HG02970 (cell line): ENCODE data around the gene FAM114A1.

Experiments used
- ATAC-seq: cut with Tn5 transposase; IDR thresholded peaks from one replicate; pipeline ENCODE4 v1.9.1; 2021; ENCODE audit warnings: mild to moderate bottlenecking, moderate library complexity, moderate number of reproducible peaks; ENCODE audit not compliant: unreplicated experiment, low FRiP score

The FAM114A1 gene

DNA sequence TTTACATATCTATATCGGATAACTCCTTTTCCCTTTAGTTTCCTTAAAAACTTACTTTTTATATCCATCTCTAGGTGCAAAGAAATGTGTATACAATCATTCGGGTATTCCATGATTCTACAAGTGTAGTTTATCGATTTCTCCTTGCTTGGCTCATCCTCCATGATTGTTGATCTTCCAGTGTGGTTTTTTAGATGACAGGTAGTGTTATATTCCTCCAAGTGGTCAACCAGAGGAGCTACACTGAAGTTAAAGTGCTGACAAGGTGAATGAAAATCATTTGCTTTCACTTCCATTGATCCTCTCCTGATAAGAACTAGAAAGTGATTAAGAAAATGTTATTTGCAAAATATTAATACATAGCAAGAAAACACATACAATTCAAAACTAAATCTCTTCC lies 126.1 kb downstream of the FAM114A1 start:
- no peak for ATAC-seq

DNA sequence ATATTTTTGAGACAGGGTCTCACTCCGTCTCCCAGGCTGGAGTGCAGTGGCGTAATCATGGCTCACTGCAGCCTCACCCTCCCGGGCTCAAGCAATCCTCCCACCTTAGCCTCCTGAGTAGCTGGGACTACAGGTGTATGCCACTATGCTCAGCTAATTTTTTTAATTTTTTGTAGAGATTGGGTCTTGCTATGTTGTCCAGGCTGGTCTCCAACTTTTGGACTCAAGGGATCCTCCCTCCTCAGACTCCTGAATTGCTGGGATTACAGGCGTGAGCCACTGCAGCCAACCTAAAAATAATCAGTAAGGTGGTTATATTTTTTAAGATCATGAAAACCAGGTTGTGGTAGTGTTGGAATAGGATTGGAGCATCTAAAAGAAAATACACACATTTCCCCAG lies 126.5 kb downstream of the FAM114A1 start:
- no peak for ATAC-seq
